Stimulated activated CD4-positive, alpha-beta T cell treated with anti-CD3 and anti-CD28 coated beads, Interleukin-4, amount 100 ng/mL, for 4 hours (primary cell): ENCODE data around the gene MEGF9.
"Not testable (repeated sequence)": the region's sequence is repeated elsewhere in the genome, so short reads cannot be mapped to it uniquely, and the experiment has no call there.

Source experiments
- DNase-seq, 2 experiments: peaks; one replicate each; pipeline ENCODE4 v3.0.0-alpha.2; 2020

The MEGF9 gene

GRCh38 chr9:120569556-120569955, 144.7 kb downstream of the MEGF9 start:
- no peak for DNase-seq

GRCh38 chr9:120568816-120569215, 145.5 kb downstream of the MEGF9 start:
- no peak for DNase-seq

- no peak for DNase-seq
These were observed 146.4 kb downstream of the MEGF9 start for GRCh38 chr9:120567874-120568273.

GRCh38 chr9:120567081-120567480, 147.2 kb downstream of the MEGF9 start:
- no peak for DNase-seq

GRCh38 chr9:120564589-120564988, 149.7 kb downstream of the MEGF9 start:
- DNase-seq, result no peak

- DNase-seq, result no peak
These were observed 151.3 kb downstream of the MEGF9 start for GRCh38 chr9:120562861-120563443.

- no peak for DNase-seq
These were observed 152.6 kb downstream of the MEGF9 start for GRCh38 chr9:120561709-120562108.

- DNase-seq, result no peak
These were observed 154.7 kb downstream of the MEGF9 start for GRCh38 chr9:120559546-120559945.

GRCh38 chr9:120558454-120558853, 155.8 kb downstream of the MEGF9 start:
- DNase-seq, result no peak

GRCh38 chr9:120557205-120557604, 157.1 kb downstream of the MEGF9 start:
- DNase-seq, result no peak

GRCh38 chr9:120556775-120557174, 157.5 kb downstream of the MEGF9 start:
- no peak for DNase-seq

- DNase-seq, result no peak
These were observed 158.4 kb downstream of the MEGF9 start for GRCh38 chr9:120555839-120556238.

- not testable (repeated sequence) for DNase-seq
These were observed 162.0 kb downstream of the MEGF9 start for GRCh38 chr9:120552210-120552704.
